ENCODE measurements around the gene MIGA2.

DNA sequence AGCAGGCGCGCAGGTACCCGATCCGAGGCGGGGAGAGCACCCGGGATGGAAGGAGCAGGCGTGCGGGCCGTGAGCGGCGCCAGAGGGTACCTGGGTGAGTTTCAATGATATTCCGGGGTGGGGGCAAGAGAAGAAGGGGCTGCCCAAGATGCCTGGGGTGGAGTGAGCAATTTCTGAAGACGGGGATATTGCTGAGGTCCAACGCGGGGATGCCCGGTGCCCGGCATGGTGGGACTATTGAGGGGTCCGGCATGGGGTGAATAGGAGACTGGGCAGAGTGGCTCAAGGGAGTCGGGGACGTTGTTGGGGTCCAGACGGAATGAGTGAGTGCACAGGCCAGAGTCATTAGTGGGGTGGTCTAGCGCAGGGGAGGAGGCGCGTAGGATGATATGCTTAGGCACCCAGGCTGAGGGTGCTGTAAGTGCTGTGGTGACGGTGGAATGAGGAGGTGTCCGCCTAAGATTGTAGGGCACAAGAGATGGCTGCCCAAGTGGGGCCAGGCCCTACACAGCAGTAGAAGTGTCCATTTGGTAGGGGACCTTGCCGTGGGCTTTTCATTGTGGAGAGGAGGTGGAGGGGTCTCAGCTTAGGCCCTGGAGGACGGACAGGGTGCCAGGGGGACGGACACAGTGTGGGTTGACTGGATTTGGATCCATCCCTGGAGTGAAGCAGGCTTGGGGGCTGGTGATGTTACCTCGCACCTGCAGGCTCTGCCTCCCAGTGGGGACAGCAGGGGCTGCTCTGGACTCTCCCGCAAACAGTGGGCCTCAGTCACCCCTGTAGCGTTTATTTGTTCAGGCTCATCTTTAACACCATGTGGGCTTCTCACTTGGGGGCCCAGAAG, 719 bp downstream of the MIGA2 start:
- TF ChIP-seq, protein P1, sequence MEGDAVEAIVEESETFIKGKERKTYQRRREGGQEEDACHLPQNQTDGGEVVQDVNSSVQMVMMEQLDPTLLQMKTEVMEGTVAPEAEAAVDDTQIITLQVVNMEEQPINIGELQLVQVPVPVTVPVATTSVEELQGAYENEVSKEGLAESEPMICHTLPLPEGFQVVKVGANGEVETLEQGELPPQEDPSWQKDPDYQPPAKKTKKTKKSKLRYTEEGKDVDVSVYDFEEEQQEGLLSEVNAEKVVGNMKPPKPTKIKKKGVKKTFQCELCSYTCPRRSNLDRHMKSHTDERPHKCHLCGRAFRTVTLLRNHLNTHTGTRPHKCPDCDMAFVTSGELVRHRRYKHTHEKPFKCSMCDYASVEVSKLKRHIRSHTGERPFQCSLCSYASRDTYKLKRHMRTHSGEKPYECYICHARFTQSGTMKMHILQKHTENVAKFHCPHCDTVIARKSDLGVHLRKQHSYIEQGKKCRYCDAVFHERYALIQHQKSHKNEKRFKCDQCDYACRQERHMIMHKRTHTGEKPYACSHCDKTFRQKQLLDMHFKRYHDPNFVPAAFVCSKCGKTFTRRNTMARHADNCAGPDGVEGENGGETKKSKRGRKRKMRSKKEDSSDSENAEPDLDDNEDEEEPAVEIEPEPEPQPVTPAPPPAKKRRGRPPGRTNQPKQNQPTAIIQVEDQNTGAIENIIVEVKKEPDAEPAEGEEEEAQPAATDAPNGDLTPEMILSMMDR (IDR thresholded peaks at IDR 0.05; ENCODE audit: low read depth, low read length, missing input control), result no peak
- TF ChIP-seq, protein P2, sequence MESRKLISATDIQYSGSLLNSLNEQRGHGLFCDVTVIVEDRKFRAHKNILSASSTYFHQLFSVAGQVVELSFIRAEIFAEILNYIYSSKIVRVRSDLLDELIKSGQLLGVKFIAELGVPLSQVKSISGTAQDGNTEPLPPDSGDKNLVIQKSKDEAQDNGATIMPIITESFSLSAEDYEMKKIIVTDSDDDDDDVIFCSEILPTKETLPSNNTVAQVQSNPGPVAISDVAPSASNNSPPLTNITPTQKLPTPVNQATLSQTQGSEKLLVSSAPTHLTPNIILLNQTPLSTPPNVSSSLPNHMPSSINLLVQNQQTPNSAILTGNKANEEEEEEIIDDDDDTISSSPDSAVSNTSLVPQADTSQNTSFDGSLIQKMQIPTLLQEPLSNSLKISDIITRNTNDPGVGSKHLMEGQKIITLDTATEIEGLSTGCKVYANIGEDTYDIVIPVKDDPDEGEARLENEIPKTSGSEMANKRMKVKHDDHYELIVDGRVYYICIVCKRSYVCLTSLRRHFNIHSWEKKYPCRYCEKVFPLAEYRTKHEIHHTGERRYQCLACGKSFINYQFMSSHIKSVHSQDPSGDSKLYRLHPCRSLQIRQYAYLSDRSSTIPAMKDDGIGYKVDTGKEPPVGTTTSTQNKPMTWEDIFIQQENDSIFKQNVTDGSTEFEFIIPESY (IDR thresholded peaks at IDR 0.05), result no peak
- TF ChIP-seq REST (IDR thresholded peaks at IDR 0.05) (no peak), GABPA (IDR thresholded peaks at IDR 0.05 in 1 of 2, conservative IDR thresholded peaks at IDR 0.05 in 1 of 2) (no peak), RAD21 (IDR thresholded peaks at IDR 0.05) (no peak), RXRA (IDR thresholded peaks at IDR 0.05) (no peak), SP1 (IDR thresholded peaks at IDR 0.05) (no peak), HNF4A (conservative IDR thresholded peaks at IDR 0.05) (no peak), YY1 (IDR thresholded peaks at IDR 0.05) (no peak), EGR1 (IDR thresholded peaks at IDR 0.05; ENCODE audit: low read depth in 2 of 2) (no peak)
